Loucy (cell line): Measurements from ENCODE around the gene MPRIP.

Experiments used
- CTCF ChIP-seq: fragments of 200-600 bp; sonication (generic); conservative IDR thresholded peaks from 2 replicates; pipeline ENCODE4 v1.5.1; 2014; ENCODE audit warnings: mild to moderate bottlenecking, antibody characterized with exemption, low read length
- EZH2phosphoT487 ChIP-seq: fragments of 200-600 bp; IDR thresholded peaks from 2 replicates; pipeline ENCODE4 v1.6.1; 2018; ENCODE audit warnings: antibody characterized with exemption, mild to moderate bottlenecking, moderate library complexity, borderline replicate concordance

- TF ChIP-seq CTCF (no peak), EZH2phosphoT487 (no peak)
Observed at GRCh38 chr17:17066021-17066420, 23.8 kb downstream of the MPRIP start.
